ENCODE measurements around the gene DDIT4.

DNA sequence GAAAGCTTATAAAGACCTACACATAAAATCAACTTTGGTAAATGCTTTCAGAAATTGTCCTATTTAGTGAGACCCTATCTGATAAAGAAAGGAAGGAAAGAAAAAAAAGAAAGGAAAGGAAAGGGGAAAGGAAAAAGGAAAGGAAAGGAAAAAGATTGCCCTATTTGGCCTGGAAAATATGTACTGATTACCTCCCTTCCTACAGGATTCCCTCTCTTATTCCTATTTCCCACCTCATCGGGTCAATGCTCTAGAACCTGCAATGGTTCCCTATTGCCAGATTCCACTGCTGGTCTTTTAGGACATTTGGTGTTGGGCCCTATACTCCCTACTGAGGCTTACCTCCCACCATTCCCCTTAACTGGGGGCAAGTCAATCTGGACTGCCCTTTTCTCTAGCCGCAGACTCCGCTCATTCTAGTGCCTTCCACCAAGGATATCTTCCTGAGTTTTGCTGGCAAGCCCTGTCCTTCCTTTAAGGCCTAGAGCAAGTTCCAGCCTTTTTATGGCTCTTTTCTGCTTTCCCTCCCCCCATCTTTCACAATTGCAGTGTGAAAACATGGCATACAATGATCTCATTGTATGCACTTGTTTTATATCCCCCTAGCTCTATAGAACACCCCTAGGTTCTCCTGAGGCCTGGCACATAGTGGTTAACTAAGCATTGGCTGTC lies 4.4 kb downstream of the DDIT4 start:
- TF ChIP-seq GATA2 (IDR thresholded peaks at IDR 0.05; ENCODE audit: low read depth, low read length) (no peak), GATA3 (IDR thresholded peaks at IDR 0.05; ENCODE audit: low read depth, low read length) (no peak)
